ENCODE results near the gene MAMLD1.

The MAMLD1 gene

DNA sequence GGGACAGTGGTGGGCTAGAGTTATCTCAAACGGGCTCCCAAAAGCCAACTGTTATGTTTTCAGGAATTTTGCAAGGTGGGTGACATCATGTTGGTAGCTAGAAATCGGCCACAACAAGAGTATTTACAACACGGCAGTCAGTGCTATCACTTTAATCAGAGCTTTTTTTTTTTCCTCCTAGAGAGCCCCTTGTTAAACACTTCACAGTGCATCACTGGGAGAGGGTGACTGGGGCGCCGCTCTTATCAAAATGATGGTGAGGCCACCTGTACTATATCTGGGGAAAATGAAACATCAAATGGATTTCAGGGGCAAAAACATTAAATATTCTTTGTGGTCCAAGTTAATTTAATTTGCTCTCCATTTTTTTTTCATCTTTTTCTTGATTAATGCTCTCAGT is 44.9 kb downstream of the MAMLD1 start:
- TF ChIP-seq, protein P1, sequence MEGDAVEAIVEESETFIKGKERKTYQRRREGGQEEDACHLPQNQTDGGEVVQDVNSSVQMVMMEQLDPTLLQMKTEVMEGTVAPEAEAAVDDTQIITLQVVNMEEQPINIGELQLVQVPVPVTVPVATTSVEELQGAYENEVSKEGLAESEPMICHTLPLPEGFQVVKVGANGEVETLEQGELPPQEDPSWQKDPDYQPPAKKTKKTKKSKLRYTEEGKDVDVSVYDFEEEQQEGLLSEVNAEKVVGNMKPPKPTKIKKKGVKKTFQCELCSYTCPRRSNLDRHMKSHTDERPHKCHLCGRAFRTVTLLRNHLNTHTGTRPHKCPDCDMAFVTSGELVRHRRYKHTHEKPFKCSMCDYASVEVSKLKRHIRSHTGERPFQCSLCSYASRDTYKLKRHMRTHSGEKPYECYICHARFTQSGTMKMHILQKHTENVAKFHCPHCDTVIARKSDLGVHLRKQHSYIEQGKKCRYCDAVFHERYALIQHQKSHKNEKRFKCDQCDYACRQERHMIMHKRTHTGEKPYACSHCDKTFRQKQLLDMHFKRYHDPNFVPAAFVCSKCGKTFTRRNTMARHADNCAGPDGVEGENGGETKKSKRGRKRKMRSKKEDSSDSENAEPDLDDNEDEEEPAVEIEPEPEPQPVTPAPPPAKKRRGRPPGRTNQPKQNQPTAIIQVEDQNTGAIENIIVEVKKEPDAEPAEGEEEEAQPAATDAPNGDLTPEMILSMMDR (IDR thresholded peaks at IDR 0.05): no peak
- no peaks in the 10 kb centered on the region for H3K36me3 ChIP-seq
- intact Hi-C loops (cut with DNase I; ENCODE audit: low total_unique reads): no loop called here

DNA sequence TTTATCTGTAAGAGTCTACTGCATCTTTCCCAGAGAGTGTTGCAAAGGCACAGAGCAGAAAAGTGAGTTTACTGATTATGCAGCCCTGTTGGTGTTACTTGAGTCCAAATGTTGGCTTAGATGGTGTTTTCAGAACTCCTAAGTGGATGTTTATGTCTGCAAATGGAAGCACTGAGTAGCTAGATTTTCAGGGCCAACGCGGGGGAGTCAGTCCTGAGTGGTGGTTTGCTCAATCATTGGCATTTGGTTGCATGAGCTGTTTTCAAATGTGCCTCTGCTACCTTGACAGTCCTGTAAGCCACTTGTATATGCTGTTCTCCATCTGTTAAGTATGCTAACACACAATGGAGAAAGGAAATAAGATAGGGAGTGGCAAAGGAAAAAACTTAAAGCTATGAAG is 45.4 kb downstream of the MAMLD1 start:
- no peak overlapping the region for H3K27ac ChIP-seq
- intact Hi-C loops (cut with DNase I; ENCODE audit: low total_unique reads): no loop called here
- H3K9me3 ChIP-seq: no peaks in the 10 kb centered on the region
- H3K36me3 ChIP-seq: no peaks in the 10 kb centered on the region
- DNase-seq: no peak
- TF ChIP-seq, protein P1 (IDR thresholded peaks at IDR 0.05): no peak
- H3K27me3 ChIP-seq: no peaks in the 10 kb centered on the region
- H3K4me3 ChIP-seq: no peak overlapping the region
- no peaks in the 10 kb centered on the region for H3K4me1 ChIP-seq

More for the DNA sequence above, 44.9 kb downstream of the MAMLD1 start:
- no peaks in the 10 kb centered on the region for H3K9me3 ChIP-seq
- no peak overlapping the region for H3K27ac ChIP-seq
- no peak overlapping the region for H3K4me3 ChIP-seq
- H3K4me1 ChIP-seq: no peaks in the 10 kb centered on the region
- no peaks in the 10 kb centered on the region for H3K27me3 ChIP-seq
- no peak for DNase-seq

DNA sequence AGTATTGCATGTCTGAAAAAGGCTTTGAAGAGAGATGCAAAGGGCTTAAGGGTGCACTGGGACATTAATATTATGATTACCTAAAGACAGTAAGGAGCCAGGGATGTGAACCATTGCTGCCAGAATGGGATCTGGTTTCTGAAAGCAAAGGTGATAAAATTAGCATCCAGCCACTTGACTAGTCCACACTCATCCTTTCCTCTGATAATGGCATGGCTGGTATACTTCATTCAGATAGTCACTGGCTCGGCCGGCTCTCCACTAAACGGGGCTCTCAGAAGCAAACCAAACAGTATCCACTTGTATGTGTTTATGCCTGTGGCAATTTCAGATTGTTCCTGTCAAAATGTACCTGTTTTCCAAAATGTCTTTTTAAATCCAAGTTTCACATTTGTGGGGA is 46.4 kb downstream of the MAMLD1 start:
- no peak overlapping the region for H3K27ac ChIP-seq
- no peaks in the 10 kb centered on the region for H3K36me3 ChIP-seq
- TF ChIP-seq, protein P1 (IDR thresholded peaks at IDR 0.05): no peak
- H3K9me3 ChIP-seq: no peaks in the 10 kb centered on the region
- no peak for DNase-seq
- intact Hi-C loops (cut with DNase I; ENCODE audit: low total_unique reads): no loop called here
- no peak overlapping the region for H3K4me3 ChIP-seq
- no peaks in the 10 kb centered on the region for H3K4me1 ChIP-seq
- H3K27me3 ChIP-seq: no peaks in the 10 kb centered on the region

DNA sequence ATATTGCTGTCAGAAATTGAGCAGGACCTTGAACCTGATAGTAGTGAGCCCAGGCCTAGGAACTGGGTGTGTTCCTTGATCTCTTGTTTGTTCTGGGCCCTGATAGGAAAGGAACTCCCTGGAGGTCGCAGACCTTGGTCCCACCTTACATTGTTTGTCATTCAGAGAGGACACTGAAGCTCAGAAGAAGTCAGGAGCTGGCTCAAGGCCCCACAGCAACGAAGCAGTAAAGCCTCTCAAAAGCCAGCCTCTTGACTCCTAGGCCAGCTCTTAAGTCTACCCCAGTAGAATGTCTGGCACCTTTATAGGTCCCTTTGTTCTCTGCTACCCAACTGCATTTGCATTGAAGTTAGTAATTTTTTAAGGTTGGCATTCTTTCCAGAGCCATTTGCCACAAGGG is 46.8 kb downstream of the MAMLD1 start:
- TF ChIP-seq, protein P1 (IDR thresholded peaks at IDR 0.05): no peak
- Histone ChIP-seq H3K9me3 (no peaks in the 10 kb centered on the region), H3K27me3 (no peaks in the 10 kb centered on the region), H3K4me3 (no peak overlapping the region), H3K36me3 (no peaks in the 10 kb centered on the region), H3K4me1 (no peaks in the 10 kb centered on the region), H3K27ac (no peak overlapping the region)
- no peak for DNase-seq
- intact Hi-C loops (cut with DNase I; ENCODE audit: low total_unique reads): no loop called here

DNA sequence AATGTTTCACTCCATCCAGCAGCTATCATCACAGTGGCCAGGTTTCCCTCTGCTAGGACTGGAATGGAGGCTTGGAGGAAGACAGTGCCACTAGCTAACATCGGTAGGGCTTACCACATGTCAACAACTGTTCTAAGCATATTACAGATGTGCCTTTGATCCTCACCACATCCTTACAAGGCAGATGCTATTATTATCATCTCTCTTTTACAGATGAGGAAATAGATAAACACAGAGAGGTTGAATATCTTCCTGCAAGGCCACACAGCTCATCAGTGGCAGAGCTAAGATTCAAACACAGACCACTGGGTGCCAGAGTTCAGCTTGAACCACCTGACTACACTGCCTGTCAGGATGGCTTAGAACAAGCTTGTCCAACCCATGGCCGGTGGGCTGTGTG is 47.4 kb downstream of the MAMLD1 start:
- Histone ChIP-seq H3K4me3 (no peak overlapping the region), H3K9me3 (no peaks in the 10 kb centered on the region), H3K27me3 (no peaks in the 10 kb centered on the region), H3K36me3 (no peaks in the 10 kb centered on the region), H3K27ac (no peak overlapping the region), H3K4me1 (no peaks in the 10 kb centered on the region)
- TF ChIP-seq, protein P1 (IDR thresholded peaks at IDR 0.05): no peak
- intact Hi-C loops (cut with DNase I; ENCODE audit: low total_unique reads): no loop called here
- DNase-seq: no peak

DNA sequence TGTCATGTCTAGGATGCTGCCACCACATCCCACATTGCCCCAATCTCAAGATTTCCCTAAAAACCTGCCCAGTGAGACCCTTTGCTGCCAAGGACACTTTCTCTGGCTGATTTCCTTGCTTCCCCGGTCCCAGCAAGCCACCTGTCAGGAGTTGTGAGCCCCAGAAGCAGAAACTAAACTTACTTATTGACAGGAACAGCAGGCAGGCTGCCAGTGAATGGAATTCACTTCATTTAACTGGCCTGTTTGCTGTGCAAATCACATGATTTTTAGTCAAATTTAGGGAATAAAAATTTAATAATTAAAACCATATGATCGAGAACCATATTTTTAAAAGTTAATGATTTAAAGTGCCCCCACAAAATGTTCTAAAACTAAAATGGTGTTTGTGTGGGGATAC is 48.5 kb downstream of the MAMLD1 start:
- no peaks in the 10 kb centered on the region for H3K9me3 ChIP-seq
- no peaks in the 10 kb centered on the region for H3K36me3 ChIP-seq
- intact Hi-C loops (cut with DNase I; ENCODE audit: low total_unique reads): no loop called here
- no peaks in the 10 kb centered on the region for H3K4me1 ChIP-seq
- DNase-seq: no peak
- H3K4me3 ChIP-seq: no peak overlapping the region
- no peaks in the 10 kb centered on the region for H3K27me3 ChIP-seq
- H3K27ac ChIP-seq: no peak overlapping the region
- TF ChIP-seq, protein P1 (IDR thresholded peaks at IDR 0.05): no peak

Data from tibial artery (tissue), 4 donors.